H1 (cell line): ENCODE results near the gene KPNA1. TPM values are rescaled to one million over a fixed set of nuclear protein-coding genes. Genes with fewer than 3 reads are reported as not detected.

Experiments
- CTCF ChIA-PET: fragments of 300-600 bp; sonication (Branson Sonifier 250); formaldehyde crosslinking; loops from one replicate; lab custom pipeline; 2021; ENCODE audit not compliant: partially characterized antibody; lab: Charles Lee
- POLR2A ChIA-PET: fragments of 300-600 bp; sonication (Branson Sonifier 250); formaldehyde crosslinking; loops from one replicate; lab custom pipeline; 2021; ENCODE audit warnings: inconsistent platforms; ENCODE audit not compliant: partially characterized antibody; lab: Charles Lee
- DNase-seq, 2 experiments: peaks; one replicate each; pipeline versions ENCODE4 v3.0.0 to v3.0.0-alpha.2; 2010 to 2022; ENCODE audit warnings: low spot score in 2 of 2, low read depth in 1 of 2, mixed read lengths in 1 of 2
- FAIRE-seq: peaks from 2 replicates; lab custom pipeline; 2011; peaks lifted over from hg19 to GRCh38; lab: Jason Lieb, UNC
- H2AFZ ChIP-seq: 2 replicates; pipeline ENCODE4 v1.8.1; 2012; ENCODE audit warnings: low read length, inconsistent platforms
- H2AK5ac ChIP-seq: 2 replicates; pipeline ENCODE4 v1.6.1; 2013; ENCODE audit warnings: low read depth, low read length
- H2BK120ac ChIP-seq: replicated peaks from 2 replicates; pipeline ENCODE3; 2013; ENCODE audit warnings: low read depth, low read length, inconsistent platforms
- H2BK12ac ChIP-seq: 2 replicates; pipeline ENCODE4 v1.6.1; 2013; ENCODE audit warnings: low read depth, low read length
- H2BK15ac ChIP-seq: 2 replicates; pipeline ENCODE4 v1.6.1; 2013; ENCODE audit warnings: low read length
- H2BK20ac ChIP-seq: 2 replicates; pipeline ENCODE4 v1.6.1; 2013; ENCODE audit warnings: low read length
- H2BK5ac ChIP-seq: 2 replicates; pipeline ENCODE4 v1.6.1; 2013; ENCODE audit warnings: low read depth, low read length
- H3K14ac ChIP-seq: 2 replicates; pipeline ENCODE4 v1.6.1; 2013; ENCODE audit warnings: inconsistent platforms; ENCODE audit not compliant: insufficient read length
- H3K18ac ChIP-seq: 2 replicates; pipeline ENCODE4 v1.6.1; 2013; ENCODE audit warnings: low read length; ENCODE audit errors: extremely low read depth
- H3K23ac ChIP-seq: 2 replicates; pipeline ENCODE4 v1.6.1; 2013; ENCODE audit warnings: inconsistent platforms; ENCODE audit not compliant: insufficient read length
- H3K23me2 ChIP-seq: 2 replicates; pipeline ENCODE4 v1.6.1; 2013; ENCODE audit warnings: low read depth, low read length
- H3K27ac ChIP-seq: 2 replicates; pipeline ENCODE4 v1.6.1; 2011; ENCODE audit warnings: low read depth, low read length, inconsistent platforms
- H3K27me3 ChIP-seq, 4 experiments: replicated peaks in 1 of 4; 1 replicate in 1 of 4; 2 replicates in 3 of 4; pipeline versions ENCODE4 v1.6.1 to v1.8.1; 2011 to 2013; ENCODE audit warnings: low read length in 3 of 4, mild to moderate bottlenecking in 3 of 4, inconsistent platforms in 2 of 4, mixed read lengths in 2 of 4, moderate library complexity in 1 of 4; ENCODE audit not compliant: control insufficient read depth in 3 of 4, insufficient read depth in 3 of 4; ENCODE audit errors: extremely low read depth in 1 of 4
- H3K36me3 ChIP-seq, 4 experiments: 2 replicates each; pipeline versions ENCODE4 v1.6.1 to v1.8.1; 2011 to 2013; ENCODE audit warnings: mild to moderate bottlenecking in 4 of 4, low read length in 3 of 4, moderate library complexity in 2 of 4, control low read depth in 1 of 4, inconsistent platforms in 1 of 4; ENCODE audit not compliant: insufficient read depth in 4 of 4, control insufficient read depth in 2 of 4
- H3K4ac ChIP-seq: replicated peaks from 2 replicates; pipeline ENCODE3; 2013; ENCODE audit warnings: low read length, low read depth, mixed read lengths, inconsistent platforms; ENCODE audit not compliant: insufficient read length
- H3K4me1 ChIP-seq, 4 experiments: replicated peaks in 1 of 4; 1 replicate in 1 of 4; 2 replicates in 3 of 4; pipeline versions ENCODE4 v1.6.1 to v1.8.1; 2011 to 2013; ENCODE audit warnings: low read length in 3 of 4, inconsistent platforms in 2 of 4, mixed read lengths in 1 of 4; ENCODE audit not compliant: insufficient read depth in 4 of 4, control insufficient read depth in 3 of 4
- H3K4me2 ChIP-seq, 2 experiments: 2 replicates each; pipeline versions ENCODE4 v1.6.1 to v1.8.1; 2011 to 2013; ENCODE audit warnings: low read depth in 2 of 2, low read length in 2 of 2, control low read depth in 1 of 2, inconsistent platforms in 1 of 2, mild to moderate bottlenecking in 1 of 2; ENCODE audit not compliant: insufficient read depth in 1 of 2
- H3K4me3 ChIP-seq, 4 experiments: fragments of 200-600, 300-600 bp in 1 of 4; sonication (generic), shearing (Covaris generic), sonication (Bioruptor Twin) in 1 of 4; 2 replicates each; pipeline versions ENCODE4 v1.5.1 to v1.8.1; 2011 to 2016; ENCODE audit warnings: low read length in 4 of 4, low read depth in 3 of 4, control low read depth in 2 of 4, inconsistent platforms in 2 of 4, mild to moderate bottlenecking in 2 of 4, mixed read lengths in 1 of 4, moderate library complexity in 1 of 4; ENCODE audit not compliant: insufficient read depth in 2 of 4; ENCODE audit errors: extremely low read depth in 1 of 4
- H3K56ac ChIP-seq: replicated peaks from 2 replicates; pipeline ENCODE3; 2013; ENCODE audit warnings: low read depth, mild to moderate bottlenecking, mixed read lengths, low read length, inconsistent platforms; ENCODE audit not compliant: insufficient read length
- H3K79me1 ChIP-seq: 2 replicates; pipeline ENCODE4 v1.6.1; 2013; ENCODE audit warnings: low read depth, low read length, control low read depth
- H3K79me2 ChIP-seq, 2 experiments: 2 replicates each; pipeline versions ENCODE4 v1.6.1 to v1.8.1; 2012 to 2013; ENCODE audit warnings: low read length in 2 of 2, mild to moderate bottlenecking in 2 of 2, inconsistent platforms in 1 of 2; ENCODE audit not compliant: insufficient read depth in 2 of 2, control insufficient read depth in 1 of 2
- H3K9ac ChIP-seq, 4 experiments: replicated peaks in 1 of 4; 1 replicate in 1 of 4; 2 replicates in 3 of 4; pipeline versions ENCODE4 v1.6.1 to v1.8.1; 2011 to 2013; ENCODE audit warnings: low read depth in 3 of 4, low read length in 3 of 4, control low read depth in 2 of 4, mild to moderate bottlenecking in 2 of 4, moderate library complexity in 2 of 4, inconsistent platforms in 1 of 4; ENCODE audit errors: extremely low read depth in 1 of 4
- H3K9me3 ChIP-seq, 2 experiments: 2 replicates each; pipeline versions ENCODE4 v1.6.1 to v1.8.1; 2012 to 2013; ENCODE audit warnings: mild to moderate bottlenecking in 2 of 2, moderate library complexity in 2 of 2, control low read depth in 1 of 2, inconsistent platforms in 1 of 2, low read depth in 1 of 2, low read length in 1 of 2, mixed read lengths in 1 of 2; ENCODE audit not compliant: insufficient read depth in 2 of 2
- H4K20me1 ChIP-seq, 2 experiments: replicated peaks in 1 of 2; 2 replicates each; pipeline versions ENCODE3 to v1.8.1; 2011 to 2013; ENCODE audit warnings: inconsistent platforms in 2 of 2, low read length in 2 of 2, mild to moderate bottlenecking in 1 of 2; ENCODE audit not compliant: insufficient read depth in 2 of 2, control insufficient read depth in 1 of 2
- H4K5ac ChIP-seq: 2 replicates; pipeline ENCODE4 v1.6.1; 2013; ENCODE audit warnings: low read length, low read depth, mixed read lengths, inconsistent platforms; ENCODE audit not compliant: insufficient read length
- H4K8ac ChIP-seq: 2 replicates; pipeline ENCODE4 v1.8.0; 2013; ENCODE audit warnings: mild to moderate bottlenecking, moderate library complexity, low read length, inconsistent platforms; ENCODE audit not compliant: insufficient read depth; ENCODE audit errors: extremely low read depth
- H4K91ac ChIP-seq: replicated peaks from 2 replicates; pipeline ENCODE3; 2013; ENCODE audit warnings: low read length, mixed read lengths, inconsistent platforms; ENCODE audit not compliant: insufficient read length
- ASH2L ChIP-seq: fragments of 200-600, 300-600 bp; sonication (generic); IDR thresholded peaks from one replicate; pipeline ENCODE4 v1.7.1; 2017; ENCODE audit warnings: low read length
- BCL11A ChIP-seq, 2 experiments: IDR thresholded peaks; one replicate each; pipeline ENCODE4 v1.6.1; 2011; ENCODE audit warnings: low read depth in 2 of 2, low read length in 2 of 2, mild to moderate bottlenecking in 2 of 2
- CREB1 ChIP-seq: IDR thresholded peaks from 2 replicates; pipeline ENCODE4 v1.6.1; 2012; ENCODE audit warnings: inconsistent platforms
- E2F6 ChIP-seq: IDR thresholded peaks from 2 replicates; pipeline ENCODE4 v1.6.1; 2012; ENCODE audit warnings: inconsistent platforms
- FOSL1 ChIP-seq: IDR thresholded peaks from 2 replicates; pipeline ENCODE4 v1.6.1; 2011; ENCODE audit warnings: mild to moderate bottlenecking, low read depth, low read length, moderate library complexity; ENCODE audit not compliant: insufficient read depth
- KDM1A ChIP-seq: fragments of 200-600, 300-600 bp; sonication (generic); IDR thresholded peaks from 2 replicates; pipeline ENCODE4 v1.7.1; 2016; ENCODE audit warnings: mild to moderate bottlenecking, low read length, borderline replicate concordance
- KDM4A ChIP-seq: IDR thresholded peaks from one replicate; pipeline ENCODE4 v1.7.1; 2012; ENCODE audit warnings: low read depth, mild to moderate bottlenecking, moderate library complexity, low read length, inconsistent platforms; ENCODE audit not compliant: severe bottlenecking
- KDM5A ChIP-seq: fragments of 200-600 bp; IDR thresholded peaks from 2 replicates; pipeline ENCODE4 v1.7.1; 2012; ENCODE audit warnings: mild to moderate bottlenecking, low read length, inconsistent platforms, mixed read lengths
- POU5F1 ChIP-seq: IDR thresholded peaks from 2 replicates; pipeline ENCODE4 v1.6.1; 2011; ENCODE audit warnings: low read depth, mild to moderate bottlenecking, low read length, moderate library complexity
- RBBP5 ChIP-seq: IDR thresholded peaks from 2 replicates; pipeline ENCODE4 v1.7.1; 2012; ENCODE audit warnings: low read depth, mild to moderate bottlenecking, inconsistent platforms, low read length, moderate library complexity, borderline replicate concordance
- RFX5 ChIP-seq: IDR thresholded peaks from 2 replicates; pipeline ENCODE4 v1.6.1; 2011; ENCODE audit warnings: low read depth, low read length, improper control_type of control experiment, borderline replicate concordance
- TBP ChIP-seq: IDR thresholded peaks from 2 replicates; pipeline ENCODE4 v1.6.1; 2011; ENCODE audit warnings: low read depth, low read length, improper control_type of control experiment
- YY1 ChIP-seq: IDR thresholded peaks from 2 replicates; pipeline ENCODE4 v1.6.1; 2011; ENCODE audit warnings: low read depth, mild to moderate bottlenecking, low read length
- ZNF274 ChIP-seq: IDR thresholded peaks from 2 replicates; pipeline ENCODE4 v1.7.0; 2012; ENCODE audit warnings: low read length, borderline replicate concordance; ENCODE audit errors: extremely low read depth
- WGBS, 2 experiments: shearing (Covaris generic) in 1 of 2; methylation state at CpG; one replicate each; pipeline versions ENCODE4 v1.1.6 to v1.1.7; 2013 to 2015; ENCODE audit warnings: low lambda C conversion rate in 2 of 2, mixed read lengths in 2 of 2, inconsistent platforms in 1 of 2, low coverage in 1 of 2, missing lambda C conversion rate in 1 of 2; ENCODE audit not compliant: insufficient replicate concordance in 2 of 2, insufficient coverage in 1 of 2, insufficient read length in 1 of 2; ENCODE audit errors: extremely low coverage in 1 of 2, missing lambda C conversion rate in 1 of 2; 5-methylcytosine and 5-hydroxymethylcytosine counted together
- polyA plus RNA-seq, 7 experiments: library from polyadenylated mRNA; depleted of rRNA in 3 of 7; stranded (reverse) in 5 of 7; unstranded in 2 of 7; fragments of >200 nt in 5 of 7; fragments of 200-250 nt in 2 of 7; gene quantifications; 1 replicate in 5 of 7; 2 replicates in 1 of 7; 4 replicates in 1 of 7; pipeline versions ENCODE4 v1.2.1 to v1.2.3, GENCODE V29; 2011 to 2013; ENCODE audit warnings: missing spikeins in 2 of 7, mixed read lengths in 2 of 7
- total RNA-seq: library from RNA; stranded (reverse); fragmentation: NEBNext Ultra II Directional; extraction: Animal tissue kit (Norgen Biotek cat#: 25700); gene quantifications from 2 replicates; pipeline ENCODE4 v1.2.1, GENCODE V29; 2021

KPNA1 gene
- total and polyA plus RNA-seq, 2 of the 8 experiments (the other 6 are each of a cell fraction or from before 2014, with no cell fraction given): 14.8 to 63.0 TPM

GRCh38 chr3:122421101-122421500 is 93.6 kb downstream of the KPNA1 start:
- POLR2A ChIA-PET: interaction anchor here (1.2 to 2.1 kb wide), 3 partner anchors 10 to 13 kb away, joined by 3 to 6 read pairs (median 3); no protein-coding TSS in a partner anchor
- Histone ChIP-seq H4K5ac (no peak overlapping the region), H2AFZ (no peak overlapping the region), H3K4me2 (no peak overlapping the region), H2AK5ac (no peak overlapping the region), H4K91ac (no peak overlapping the region), H2BK12ac (no peak overlapping the region), H2BK5ac (no peak overlapping the region), H3K23me2 (no peaks in the 10 kb centered on the region), H4K20me1 (peaks cover 0 to 2% of the 10 kb centered on the region in 2 experiments), H3K27me3 (no peaks in the 10 kb centered on the region), H3K18ac (no peak overlapping the region), H3K79me1 (no peaks in the 10 kb centered on the region), H3K4me1 (peaks cover 0 to 3% (median 3%) of the 10 kb centered on the region in 4 experiments; a peak in 1 of 7 replicates), H3K9me3 (no peaks in the 10 kb centered on the region), H3K79me2 (peaks cover 0 to 7% of the 10 kb centered on the region in 2 experiments; a peak in 1 of 4 replicates), H3K9ac (no peak overlapping the region), H2BK120ac (no peak overlapping the region), H2BK15ac (no peak overlapping the region), H3K14ac (no peak overlapping the region), H4K8ac (no peak overlapping the region), H3K4me3 (no peak overlapping the region), H2BK20ac (no peak overlapping the region), H3K56ac (no peak overlapping the region), H3K27ac (no peak overlapping the region), H3K23ac (no peak overlapping the region), H3K36me3 (peaks cover 0 to 14% (median 6%) of the 10 kb centered on the region in 4 experiments; a peak in 5 of 8 replicates), H3K4ac (no peak overlapping the region)
- FAIRE-seq (no peak), DNase-seq (no peak)
- CTCF ChIA-PET: interaction anchor here (1.0 to 1.4 kb wide), 2 partner anchors 36 to 39 kb away, joined by 4 read pairs; no protein-coding TSS in a partner anchor
- WGBS, 2 experiments: 98% methylated on average over 4 of the region's 4 CpGs; no CpG with 5 or more reads in 1 of the 2 experiments
- TF ChIP-seq TBP (no peak), CREB1 (no peak), YY1 (no peak), BCL11A (IDR thresholded peaks at IDR 0.05; ENCODE audit: low read depth in 2 of 2, low read length in 2 of 2) (no peak), ZNF274 (no peak), ASH2L (no peak), POU5F1 (no peak), RBBP5 (no peak), FOSL1 (no peak), KDM1A (no peak), E2F6 (no peak), KDM5A (no peak), RFX5 (no peak), KDM4A (no peak)
